Subcutaneous abdominal adipose tissue (tissue), 5 donors: ENCODE data around the gene EFNA5.

ENCODE experiments used
- H3K27ac ChIP-seq: one replicate; pipeline ENCODE4 v1.7.0; 2013; ENCODE audit warnings: low read depth, mild to moderate bottlenecking, inconsistent platforms, low read length, moderate library complexity
- H3K27me3 ChIP-seq, 5 donors: one replicate each; pipeline ENCODE4 v1.7.0; 2013; ENCODE audit warnings: low read length in 5 of 5, inconsistent platforms in 1 of 5; ENCODE audit not compliant: control insufficient read depth in 5 of 5, insufficient read depth in 4 of 5
- H3K36me3 ChIP-seq, 5 donors: one replicate each; pipeline ENCODE4 v1.7.0; 2013; ENCODE audit warnings: low read length in 5 of 5; ENCODE audit not compliant: control insufficient read depth in 5 of 5, insufficient read depth in 5 of 5
- H3K4me1 ChIP-seq, 5 donors: one replicate each; pipeline ENCODE4 v1.7.0; 2013; ENCODE audit warnings: low read length in 5 of 5, mild to moderate bottlenecking in 3 of 5, moderate library complexity in 1 of 5; ENCODE audit not compliant: control insufficient read depth in 5 of 5, insufficient read depth in 5 of 5
- H3K4me3 ChIP-seq, 5 donors: one replicate each; pipeline ENCODE4 v1.7.0; 2013; ENCODE audit warnings: low read length in 5 of 5, low read depth in 1 of 5
- H3K9ac ChIP-seq, 5 donors: one replicate each; pipeline ENCODE4 v1.7.0; 2013; ENCODE audit warnings: low read length in 5 of 5, mild to moderate bottlenecking in 4 of 5, moderate library complexity in 3 of 5
- H3K9me3 ChIP-seq, 5 donors: one replicate each; pipeline ENCODE4 v1.7.0; 2013; ENCODE audit warnings: low read length in 5 of 5; ENCODE audit not compliant: control insufficient read depth in 5 of 5
- donor health status: healthy.
- donor health status: healthy.
- donor health status: healthy.
- donor health status: healthy.
- donor health status: healthy.

Gene EFNA5

DNA sequence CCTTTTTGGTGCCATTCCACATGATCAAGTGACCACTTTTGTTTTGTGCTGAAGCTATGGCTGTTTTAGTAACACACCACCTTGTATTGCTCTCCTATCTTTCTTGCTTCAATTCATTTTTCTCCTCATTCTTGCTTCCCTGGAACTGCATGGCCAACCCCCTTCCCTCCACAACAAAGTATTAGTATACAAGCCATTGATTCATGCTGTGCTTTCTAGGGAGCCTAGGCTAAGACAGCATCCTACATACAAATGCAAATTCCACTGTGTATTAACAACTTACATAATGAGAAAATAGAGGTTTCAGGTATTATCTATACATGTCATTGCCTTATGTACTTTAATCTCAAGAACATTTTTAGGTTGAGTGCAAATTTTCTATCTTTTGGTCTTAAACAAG, 141.1 kb downstream of the EFNA5 start:
- Histone ChIP-seq H3K9ac (no peak overlapping the region), H3K4me1 (peaks cover 0 to 18% (median 7%) of the 10 kb centered on the region in 5 donors), H3K4me3 (no peak overlapping the region), H3K27me3 (no peaks in the 10 kb centered on the region), H3K9me3 (no peaks in the 10 kb centered on the region), H3K27ac (no peak overlapping the region), H3K36me3 (no peaks in the 10 kb centered on the region)

DNA sequence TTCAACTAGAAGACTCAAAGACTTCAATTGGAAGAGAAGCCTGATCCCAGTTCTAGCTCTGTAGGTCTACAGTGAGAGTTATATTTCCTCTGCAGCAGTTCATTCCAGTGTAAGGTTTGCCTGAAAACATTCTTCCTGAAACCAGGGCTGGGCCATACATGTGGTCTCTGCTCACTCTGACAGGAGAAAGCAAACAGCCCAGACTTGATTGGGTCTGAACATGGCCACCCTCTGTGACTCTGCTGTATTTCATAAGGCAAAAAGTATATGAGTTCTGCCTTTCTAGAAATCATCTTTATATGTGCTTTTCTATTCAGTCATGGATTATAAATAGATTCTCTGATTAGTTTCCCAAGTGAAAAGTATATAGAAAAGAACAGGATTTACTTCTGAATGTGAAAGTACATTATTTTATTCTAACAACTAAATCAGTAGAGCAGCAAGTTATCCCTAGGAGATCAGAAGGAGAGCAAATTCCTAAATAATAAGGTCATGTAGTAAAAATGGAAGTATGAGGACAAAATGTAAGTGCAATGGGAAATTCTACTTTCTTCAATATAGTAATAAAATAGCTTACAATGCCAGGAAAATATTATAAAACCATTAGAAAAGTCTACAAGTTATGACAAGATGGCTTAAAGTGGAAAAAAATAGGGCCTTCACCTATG, 144.3 kb downstream of the EFNA5 start:
- H3K9me3 ChIP-seq, result no peaks in the 10 kb centered on the region
- H3K27ac ChIP-seq, result no peak overlapping the region
- H3K27me3 ChIP-seq, result no peaks in the 10 kb centered on the region
- H3K9ac ChIP-seq, result no peak overlapping the region
- H3K36me3 ChIP-seq, result no peaks in the 10 kb centered on the region
- H3K4me1 ChIP-seq, result peaks cover 0 to 3% (median under 1%) of the 10 kb centered on the region in 5 donors
- no peak overlapping the region for H3K4me3 ChIP-seq

DNA sequence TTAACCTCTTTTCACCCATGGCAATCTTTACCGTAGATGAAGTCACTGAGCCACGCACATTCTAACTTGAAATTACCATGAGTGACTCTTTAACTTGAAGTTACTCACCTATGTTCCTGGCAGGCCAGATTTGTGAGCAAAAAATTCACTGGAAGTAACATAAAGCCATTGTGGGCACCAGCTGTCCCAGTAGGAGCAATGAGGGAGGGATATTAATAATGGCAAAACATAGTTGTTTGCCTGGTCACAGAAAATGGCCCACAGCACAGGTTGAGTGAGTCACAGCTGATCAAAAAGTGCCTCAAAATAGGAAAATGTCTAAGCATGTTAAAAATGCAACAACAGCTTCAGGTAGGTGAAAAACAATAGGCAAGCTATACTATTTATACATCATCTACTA, 146.6 kb downstream of the EFNA5 start:
- Histone ChIP-seq H3K9ac (no peak overlapping the region), H3K27ac (no peak overlapping the region), H3K4me1 (peaks cover 0 to 3% (median 0%) of the 10 kb centered on the region in 5 donors), H3K9me3 (no peaks in the 10 kb centered on the region), H3K36me3 (no peaks in the 10 kb centered on the region), H3K4me3 (no peak overlapping the region), H3K27me3 (no peaks in the 10 kb centered on the region)

DNA sequence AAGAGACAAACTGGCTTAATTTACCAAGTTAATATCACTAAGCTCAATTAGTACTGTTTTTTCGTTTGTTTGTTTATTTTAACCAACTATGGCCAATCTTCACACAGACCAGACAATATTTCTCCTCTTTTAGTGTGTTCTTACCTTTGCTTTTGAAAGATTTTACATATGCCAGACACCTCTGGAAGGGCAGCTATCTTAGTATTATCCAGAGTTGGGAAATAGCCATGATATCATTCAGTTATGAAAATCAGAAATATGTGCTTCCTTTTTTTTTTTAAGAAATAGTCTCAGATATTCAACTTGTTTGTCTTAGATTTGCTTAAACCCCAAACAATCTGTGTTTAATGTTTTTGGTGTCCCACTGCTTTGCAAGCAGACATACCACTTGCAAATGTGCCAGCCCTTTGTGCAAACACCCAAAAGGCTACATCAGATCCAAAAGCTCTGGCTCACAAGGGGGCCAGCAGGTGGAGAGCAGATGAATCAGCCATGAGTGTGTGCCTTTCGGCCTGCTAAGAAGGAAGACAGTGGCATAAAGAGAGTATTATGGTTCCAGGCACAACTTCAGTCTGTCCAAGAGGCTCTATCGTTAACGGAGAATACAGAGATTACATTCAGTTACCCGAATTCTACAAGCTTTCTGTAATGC, 147.6 kb downstream of the EFNA5 start:
- H3K27me3 ChIP-seq, result no peaks in the 10 kb centered on the region
- H3K4me1 ChIP-seq, result peaks cover 0 to 3% (median 0%) of the 10 kb centered on the region in 5 donors
- H3K9ac ChIP-seq, result no peak overlapping the region
- H3K4me3 ChIP-seq, result no peak overlapping the region
- H3K9me3 ChIP-seq, result no peaks in the 10 kb centered on the region
- H3K27ac ChIP-seq, result no peak overlapping the region
- H3K36me3 ChIP-seq, result no peaks in the 10 kb centered on the region

DNA sequence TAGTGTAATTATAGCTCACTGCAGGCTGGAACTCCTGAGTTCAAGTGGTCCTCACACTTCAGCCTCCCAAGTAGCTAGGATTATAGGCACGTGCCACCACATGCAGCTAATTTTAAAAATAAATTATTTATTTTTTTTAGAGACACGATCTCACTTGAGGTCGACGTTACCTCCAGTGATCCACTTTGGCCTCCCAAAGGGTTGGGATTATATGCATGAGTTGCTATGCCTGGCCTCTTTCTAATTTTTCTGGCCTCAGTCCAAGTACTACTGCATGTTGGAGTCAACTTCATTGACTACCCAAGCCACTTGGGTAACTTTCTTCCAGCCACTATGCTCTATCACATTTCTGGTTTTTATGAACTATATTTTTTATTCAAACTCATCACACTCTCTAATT, 148.3 kb downstream of the EFNA5 start:
- H3K27me3 ChIP-seq, result no peaks in the 10 kb centered on the region
- peaks cover 0 to 3% (median 0%) of the 10 kb centered on the region in 5 donors for H3K4me1 ChIP-seq
- no peaks in the 10 kb centered on the region for H3K9me3 ChIP-seq
- no peaks in the 10 kb centered on the region for H3K36me3 ChIP-seq
- H3K9ac ChIP-seq, result no peak overlapping the region
- no peak overlapping the region for H3K4me3 ChIP-seq
- no peak overlapping the region for H3K27ac ChIP-seq

DNA sequence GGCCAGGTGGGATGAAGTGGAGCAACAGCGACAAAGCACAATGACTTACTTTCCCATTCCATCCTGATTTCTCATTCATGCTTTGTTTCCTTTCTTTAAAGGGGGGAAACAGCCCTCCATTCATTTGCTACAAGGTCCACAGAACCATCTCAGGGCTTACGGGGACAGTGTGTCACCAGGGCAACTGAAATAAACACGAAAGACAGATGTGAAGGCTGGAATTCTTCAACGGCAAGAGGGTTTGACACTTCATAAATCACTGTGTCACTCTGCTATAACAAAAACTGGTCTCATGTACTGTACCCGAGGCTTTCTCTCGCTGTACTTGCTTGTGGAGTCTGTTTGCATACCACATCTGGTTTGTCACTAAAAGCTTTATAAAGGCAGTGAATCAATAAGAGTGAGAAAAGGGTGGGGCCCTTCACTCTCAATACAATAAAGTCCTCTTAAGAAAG, 150.8 kb downstream of the EFNA5 start:
- Histone ChIP-seq H3K4me1 (peaks cover 0 to 3% (median 0%) of the 10 kb centered on the region in 5 donors), H3K9ac (no peak overlapping the region), H3K9me3 (no peaks in the 10 kb centered on the region), H3K27ac (no peak overlapping the region), H3K27me3 (no peaks in the 10 kb centered on the region), H3K36me3 (no peaks in the 10 kb centered on the region), H3K4me3 (no peak overlapping the region)

DNA sequence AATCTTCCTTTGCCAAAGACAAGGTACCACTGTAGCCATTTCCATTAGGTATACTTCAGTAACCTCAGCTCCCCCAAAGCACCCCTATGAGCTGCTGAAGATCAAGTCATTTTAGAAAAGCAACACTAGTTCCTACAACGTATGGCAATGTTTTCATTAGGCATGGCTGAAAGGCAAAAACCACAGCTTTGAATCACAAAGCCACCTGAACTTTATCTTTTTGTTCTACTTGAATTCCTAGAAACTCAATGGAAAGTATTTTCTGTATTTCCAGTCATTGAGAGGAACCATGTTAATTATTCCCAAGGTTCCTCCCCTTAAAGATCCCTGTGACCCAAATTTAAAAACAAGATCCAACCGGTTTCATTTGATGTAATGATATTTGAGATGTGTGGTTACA, 152.1 kb downstream of the EFNA5 start:
- H3K9me3 ChIP-seq, result no peaks in the 10 kb centered on the region
- no peaks in the 10 kb centered on the region for H3K27me3 ChIP-seq
- no peaks in the 10 kb centered on the region for H3K36me3 ChIP-seq

DNA sequence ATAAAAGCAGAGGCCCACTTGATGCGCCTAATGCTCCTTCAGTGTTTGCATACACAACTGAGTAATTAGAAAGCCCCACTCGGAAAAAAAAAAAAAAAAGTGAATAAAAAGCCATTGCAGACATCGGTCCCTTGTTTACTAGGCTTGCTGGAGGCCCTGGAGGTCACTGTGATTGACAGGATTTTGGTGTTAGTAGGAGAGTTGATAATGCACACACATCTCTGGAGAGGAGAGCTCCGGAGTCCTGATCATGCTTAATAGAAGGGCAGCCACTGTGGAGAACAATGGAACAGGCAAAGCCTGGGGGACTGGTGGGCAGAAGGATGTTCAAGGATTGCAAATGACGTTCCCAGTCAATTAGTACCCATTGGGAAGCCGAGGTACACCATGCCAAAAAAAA, 152.5 kb downstream of the EFNA5 start:
- Histone ChIP-seq H3K27ac (no peak overlapping the region), H3K4me1 (peaks cover 0 to 3% (median 0%) of the 10 kb centered on the region in 5 donors), H3K4me3 (no peak overlapping the region), H3K36me3 (no peaks in the 10 kb centered on the region), H3K9ac (no peak overlapping the region), H3K9me3 (no peaks in the 10 kb centered on the region), H3K27me3 (no peaks in the 10 kb centered on the region)

More for the DNA sequence above, 152.1 kb downstream of the EFNA5 start:
- H3K4me3 ChIP-seq, result no peak overlapping the region
- no peak overlapping the region for H3K9ac ChIP-seq
- no peak overlapping the region for H3K27ac ChIP-seq
- H3K4me1 ChIP-seq, result peaks cover 0 to 3% (median 0%) of the 10 kb centered on the region in 5 donors

DNA sequence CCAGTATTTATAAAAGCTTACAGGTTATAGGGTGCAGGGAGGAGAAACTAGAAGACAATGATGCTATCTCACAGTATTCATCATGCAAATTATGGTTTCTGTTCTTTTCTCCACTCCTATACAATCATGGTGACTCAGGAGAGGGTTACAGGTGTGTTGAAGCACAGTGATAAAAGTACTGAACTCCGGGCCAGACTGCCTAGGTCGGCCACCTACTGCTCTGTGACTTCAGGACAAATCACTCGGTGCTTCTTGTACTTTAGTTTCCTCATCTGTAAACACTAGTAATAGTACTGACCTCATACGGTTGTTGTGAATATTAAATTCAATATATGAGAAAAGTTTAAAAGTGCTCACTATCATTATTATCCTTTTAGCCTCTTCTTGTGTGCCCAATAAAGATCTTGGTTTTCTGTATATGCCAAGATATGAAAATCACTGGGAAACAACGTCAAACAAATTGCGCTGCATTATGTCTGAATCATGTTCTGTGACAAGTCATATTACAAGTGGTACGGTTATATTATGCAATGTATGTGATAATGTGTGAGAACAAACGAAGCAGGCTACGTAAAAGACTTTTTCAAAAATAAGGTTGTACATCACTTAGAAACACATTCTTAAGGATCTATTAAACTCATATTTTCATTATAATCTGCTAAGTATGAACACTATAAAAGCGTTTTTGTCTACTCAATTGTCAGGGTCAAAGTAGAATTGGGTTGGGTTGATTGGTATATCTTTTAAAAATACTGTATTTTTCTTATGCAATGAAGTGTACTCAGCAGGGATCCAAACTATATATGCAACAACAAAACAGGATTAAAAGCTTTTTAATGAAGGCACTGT, 153.3 kb downstream of the EFNA5 start:
- Histone ChIP-seq H3K27ac (no peak overlapping the region), H3K4me3 (no peak overlapping the region), H3K4me1 (no peaks in the 10 kb centered on the region)

More for the DNA sequence above, 153.3 kb downstream of the EFNA5 start:
- H3K9me3 ChIP-seq, result no peaks in the 10 kb centered on the region
- no peaks in the 10 kb centered on the region for H3K27me3 ChIP-seq
- H3K9ac ChIP-seq, result no peak overlapping the region
- H3K36me3 ChIP-seq, result no peaks in the 10 kb centered on the region
